Esophagus squamous epithelium (tissue), 4 donors: ENCODE results near the gene SLC2A4RG.

ENCODE experiments used
- CTCF ChIP-seq, 6 experiments: fragments of 450-650 bp in 4 of 6; fragments of 200-600 bp in 2 of 6; sonication (generic) in 2 of 6; IDR thresholded peaks; one replicate each; pipeline ENCODE4 v1.5.1; 2016 to 2019; ENCODE audit warnings: antibody characterized with exemption in 6 of 6, mild to moderate bottlenecking in 4 of 6, moderate library complexity in 4 of 6
- POLR2A ChIP-seq, 4 donors: fragments of 450-650 bp; IDR thresholded peaks; one replicate each; pipeline ENCODE4 v1.6.1; 2017; ENCODE audit warnings: antibody characterized with exemption in 4 of 4, mild to moderate bottlenecking in 4 of 4, moderate library complexity in 3 of 4

GRCh38 chr20:63743210-63743970 lies 3.8 kb downstream of the SLC2A4RG start:
- TF ChIP-seq CTCF (IDR thresholded peaks at IDR 0.05) (no peak), POLR2A (IDR thresholded peaks at IDR 0.05) (no peak)
